Measurements from ENCODE around the gene SYT1.

The SYT1 gene

GRCh38 chr12:79413796-79414195 is 549.2 kb downstream of the SYT1 start:
- TF ChIP-seq REST (IDR thresholded peaks at IDR 0.05; ENCODE audit: insufficient read depth in 1 of 2, low read depth in 2 of 2, low read length in 2 of 2) (no peak), POLR2AphosphoS5 (IDR thresholded peaks at IDR 0.05; ENCODE audit: low read depth, low read length) (no peak)

DNA sequence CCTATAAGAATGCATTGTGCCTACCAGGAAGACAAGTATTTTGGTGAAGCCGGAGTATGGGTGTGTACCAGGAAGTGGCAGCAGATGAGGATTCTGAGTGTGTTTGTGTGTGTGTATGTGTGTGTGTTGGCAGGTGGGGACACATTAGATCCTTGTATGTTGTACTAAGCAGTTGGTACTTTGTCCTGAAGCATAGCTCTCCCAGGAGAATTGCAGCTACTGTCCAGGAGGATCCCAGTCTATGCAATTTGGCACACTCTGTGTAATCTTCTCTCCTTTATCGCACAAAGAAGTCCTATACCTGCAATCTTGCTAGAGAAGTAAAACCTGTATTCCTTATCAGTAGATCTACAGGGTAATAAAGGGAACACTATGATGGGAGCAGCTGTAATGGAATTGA is 549.7 kb downstream of the SYT1 start:
- TF ChIP-seq SIN3A (IDR thresholded peaks at IDR 0.05; ENCODE audit: borderline replicate concordance, insufficient read depth, low read length) (no peak), POLR2AphosphoS5 (IDR thresholded peaks at IDR 0.05; ENCODE audit: low read depth, low read length) (no peak), REST (IDR thresholded peaks at IDR 0.05; ENCODE audit: insufficient read depth in 1 of 2, low read depth in 2 of 2, low read length in 2 of 2) (no peak), TAF1 (IDR thresholded peaks at IDR 0.05; ENCODE audit: borderline replicate concordance, insufficient read depth, low read length) (no peak), FOXP2 (optimal IDR thresholded peaks at IDR 0.05; ENCODE audit: borderline replicate concordance, extremely low read depth, extremely low read length, insufficient read depth) (no peak)

GRCh38 chr12:79415321-79415720 is 550.7 kb downstream of the SYT1 start:
- TF ChIP-seq SIN3A (IDR thresholded peaks at IDR 0.05; ENCODE audit: borderline replicate concordance, insufficient read depth, low read length) (no peak), REST (IDR thresholded peaks at IDR 0.05; ENCODE audit: insufficient read depth in 1 of 2, low read depth in 2 of 2, low read length in 2 of 2) (no peak), FOXP2 (optimal IDR thresholded peaks at IDR 0.05; ENCODE audit: borderline replicate concordance, extremely low read depth, extremely low read length, insufficient read depth) (no peak), TAF1 (IDR thresholded peaks at IDR 0.05; ENCODE audit: borderline replicate concordance, insufficient read depth, low read length) (no peak), POLR2AphosphoS5 (IDR thresholded peaks at IDR 0.05; ENCODE audit: low read depth, low read length) (no peak)

DNA sequence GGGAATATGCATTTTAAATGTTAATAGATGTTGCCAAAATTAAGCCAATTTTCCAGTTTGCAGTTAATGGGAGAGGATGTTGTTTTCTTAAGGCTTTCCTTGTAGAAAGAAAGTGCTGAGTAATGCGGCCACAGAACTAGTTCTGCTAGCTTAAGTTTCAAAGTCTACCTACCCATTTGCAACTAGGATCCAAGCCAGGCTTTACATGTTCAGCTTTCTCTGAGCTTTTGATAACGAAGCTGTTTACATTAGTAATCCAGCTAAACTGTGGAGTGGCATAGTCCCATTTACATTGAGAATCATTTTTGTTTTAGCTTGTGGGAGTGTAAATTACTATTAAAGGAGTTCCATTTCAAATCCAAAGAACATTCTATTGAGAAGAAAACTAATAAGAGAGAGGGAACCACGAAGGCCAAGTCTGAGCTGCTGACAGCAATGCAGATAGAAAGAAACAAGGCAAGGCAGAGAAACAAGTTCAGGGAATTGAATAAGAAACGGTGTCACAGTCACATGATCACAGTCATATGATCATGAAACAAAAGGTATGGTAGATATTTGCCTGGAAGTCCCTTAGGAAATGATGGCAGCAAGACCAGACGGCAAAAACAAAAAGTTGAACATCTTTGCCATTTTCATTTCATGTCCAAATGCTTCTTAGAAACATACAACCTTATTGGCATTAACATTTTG is 551.3 kb downstream of the SYT1 start:
- TF ChIP-seq SIN3A (IDR thresholded peaks at IDR 0.05; ENCODE audit: borderline replicate concordance, insufficient read depth, low read length): no peak
- no peak for TF ChIP-seq POLR2AphosphoS5 (IDR thresholded peaks at IDR 0.05; ENCODE audit: low read depth, low read length)
- no peak for TF ChIP-seq REST (IDR thresholded peaks at IDR 0.05; ENCODE audit: insufficient read depth in 1 of 2, low read depth in 2 of 2, low read length in 2 of 2)
- TF ChIP-seq TAF1 (IDR thresholded peaks at IDR 0.05; ENCODE audit: borderline replicate concordance, insufficient read depth, low read length): no peak
- no peak for TF ChIP-seq FOXP2 (optimal IDR thresholded peaks at IDR 0.05; ENCODE audit: borderline replicate concordance, extremely low read depth, extremely low read length, insufficient read depth)

GRCh38 chr12:79420146-79420618 is 555.6 kb downstream of the SYT1 start:
- no peak for TF ChIP-seq SIN3A (IDR thresholded peaks at IDR 0.05; ENCODE audit: borderline replicate concordance, insufficient read depth, low read length)
- TF ChIP-seq TAF1 (IDR thresholded peaks at IDR 0.05; ENCODE audit: borderline replicate concordance, insufficient read depth, low read length): no peak
- TF ChIP-seq REST (IDR thresholded peaks at IDR 0.05; ENCODE audit: insufficient read depth in 1 of 2, low read depth in 2 of 2, low read length in 2 of 2): no peak
- no peak for TF ChIP-seq POLR2AphosphoS5 (IDR thresholded peaks at IDR 0.05; ENCODE audit: low read depth, low read length)
- TF ChIP-seq FOXP2 (optimal IDR thresholded peaks at IDR 0.05; ENCODE audit: borderline replicate concordance, extremely low read depth, extremely low read length, insufficient read depth): no peak
